ENCODE measurements around the gene CCR4. TPM values are rescaled to one million over a fixed set of nuclear protein-coding genes. Genes with fewer than 3 reads are reported as not detected.

The CCR4 gene
- total and polyA plus RNA-seq, 10 of the 15 experiments (the other 5 are each of a cell fraction or from before 2014, with no cell fraction given), result 0.41 to 12.4 (median 5.3) TPM

GRCh38 chr3:33003308-33003707 is 51.9 kb downstream of the CCR4 start:
- H3K36me3 ChIP-seq (ENCODE audit: control insufficient read depth in 2 of 2, insufficient read depth in 2 of 2, low read length in 1 of 2), result no peaks in the 10 kb centered on the region; a peak in 1 of 4 replicates
- ChIA-PET RAD21 (ENCODE audit: unreplicated experiment) (no interaction called here), CTCF (no interaction called here), POLR2A (no interaction called here), SMC1A (ENCODE audit: uncharacterized antibody, unreplicated experiment) (interaction anchor here (1.3 to 1.5 kb wide), 2 partner anchors 11 to 83 kb away, joined by 3 to 5 read pairs; no protein-coding TSS in a partner anchor)
- H3K27me3 ChIP-seq (replicated peaks in 1 of 2; ENCODE audit: control insufficient read depth in 2 of 2, insufficient read depth in 2 of 2, low read length in 1 of 2), result no peaks in the 10 kb centered on the region
- no peak for ATAC-seq
- no peaks in the 10 kb centered on the region for H4K20me1 ChIP-seq (ENCODE audit: control insufficient read depth, insufficient read depth)
- no peaks in the 10 kb centered on the region for H3K9me3 ChIP-seq (replicated peaks; ENCODE audit: control insufficient read depth, insufficient read depth, low read length)
- no TSS peak for BruUV-seq (replicated peaks)
- FAIRE-seq, result no peak
- in situ Hi-C loops (cut with MboI), result no loop called here
- H3K27ac ChIP-seq (ENCODE audit: control insufficient read depth, insufficient read depth), result no peak overlapping the region
- no peaks in the 10 kb centered on the region for H3K4me1 ChIP-seq (ENCODE audit: control insufficient read depth, insufficient read depth, low read length)
- DNase-seq (ENCODE audit: low read depth, low spot score), result no peak
- no peak overlapping the region for H3K4me3 ChIP-seq
- no peak overlapping the region for H3K9ac ChIP-seq (ENCODE audit: control insufficient read depth, insufficient read depth, low read length)
- intact Hi-C loops (cut with micrococcal nuclease; ENCODE audit: unreplicated experiment), result no loop called here
- no peak overlapping the region for H2AFZ ChIP-seq (ENCODE audit: control insufficient read depth, low read depth, low read length)
- TF ChIP-seq TARDBP (IDR thresholded peaks at IDR 0.05; ENCODE audit: borderline replicate concordance) (no peak), EED (IDR thresholded peaks at IDR 0.05; ENCODE audit: low read depth) (no peak), CHD4 (IDR thresholded peaks at IDR 0.05) (no peak), BHLHE40 (IDR thresholded peaks at IDR 0.05; ENCODE audit: borderline replicate concordance in 1 of 2, low read depth in 2 of 2, low read length in 1 of 2) (no peak), CBX3 (IDR thresholded peaks at IDR 0.05; ENCODE audit: borderline replicate concordance, low read depth) (no peak), IKZF2 (IDR thresholded peaks at IDR 0.05) (no peak), ELK1 (IDR thresholded peaks at IDR 0.05; ENCODE audit: low read depth, low read length) (no peak), SUPT20H (IDR thresholded peaks at IDR 0.05; ENCODE audit: borderline replicate concordance, control insufficient read depth, low read depth, low read length) (no peak)
- no peaks in the 10 kb centered on the region for H3K79me2 ChIP-seq (ENCODE audit: control insufficient read depth, insufficient read depth, low read length)
- no peak overlapping the region for H3K4me2 ChIP-seq (ENCODE audit: control insufficient read depth, insufficient read depth)
- WGBS (ENCODE audit: insufficient coverage, insufficient replicate concordance, low lambda C conversion rate, missing lambda C conversion rate), result 97% methylated on average over 4 of the region's 4 CpGs

Measured in GM12878 (cell line).